Transverse colon (tissue), 4 donors: ENCODE data around the gene ACBD6. TPM values are rescaled to one million over a fixed set of nuclear protein-coding genes. Genes with fewer than 3 reads are reported as not detected.

Source experiments
- DNase-seq: peaks from one replicate; pipeline ENCODE4 v3.0.0-alpha.2; 2019
- H3K27ac ChIP-seq, 4 donors: fragments of 200-600 bp; sonication (generic); 2 replicates each; pipeline ENCODE4 v1.5.1; 2016 to 2018; ENCODE audit warnings: inconsistent platforms in 4 of 4
- H3K27me3 ChIP-seq: fragments of 200-600 bp; sonication (generic); 2 replicates; pipeline ENCODE4 v1.5.1; 2017; ENCODE audit warnings: inconsistent platforms
- H3K36me3 ChIP-seq, 4 donors: fragments of 200-600 bp; sonication (generic); 2 replicates each; pipeline ENCODE4 v1.5.1; 2017 to 2019; ENCODE audit warnings: inconsistent platforms in 4 of 4
- H3K4me1 ChIP-seq, 4 donors: fragments of 200-600 bp; sonication (generic); 2 replicates each; pipeline ENCODE4 v1.5.1; 2017 to 2020; ENCODE audit warnings: inconsistent platforms in 4 of 4
- H3K4me3 ChIP-seq, 4 donors: fragments of 200-600 bp; sonication (generic); 1 replicate in 1 of 4; 2 replicates in 3 of 4; pipeline versions ENCODE4 v1.5.1 to v1.6.1; 2017 to 2019; ENCODE audit warnings: inconsistent platforms in 4 of 4
- H3K9me3 ChIP-seq, 2 donors: fragments of 200-600 bp; sonication (generic); 2 replicates each; pipeline ENCODE4 v1.5.1; 2017 to 2019; ENCODE audit warnings: inconsistent platforms in 2 of 2
- CTCF ChIP-seq, 5 experiments: fragments of 200-600 bp in 3 of 5; fragments of 450-650 bp in 2 of 5; sonication (generic) in 3 of 5; IDR thresholded peaks; 1 replicate in 2 of 5; 2 replicates in 3 of 5; pipeline ENCODE4 v1.5.1; 2016 to 2017; ENCODE audit warnings: antibody characterized with exemption in 5 of 5, inconsistent platforms in 3 of 5, mild to moderate bottlenecking in 2 of 5, moderate library complexity in 1 of 5
- EP300 ChIP-seq: sonication (generic); formaldehyde crosslinking; IDR thresholded peaks from one replicate; pipeline ENCODE4 v1.6.1; 2017; ENCODE audit warnings: antibody characterized with exemption, low read depth
- POLR2A ChIP-seq: fragments of 450-650 bp; IDR thresholded peaks from one replicate; pipeline ENCODE4 v1.6.1; 2016; ENCODE audit warnings: antibody characterized with exemption, mild to moderate bottlenecking, moderate library complexity
- POLR2AphosphoS5 ChIP-seq, 3 donors: sonication (generic); formaldehyde crosslinking; IDR thresholded peaks; one replicate each; pipeline ENCODE4 v1.6.1; 2016; ENCODE audit warnings: antibody characterized with exemption in 3 of 3
- WGBS, 2 donors: methylation state at CpG; one replicate each; pipeline ENCODE4 v1.1.5; 2018; ENCODE audit warnings: low coverage in 1 of 2; 5-methylcytosine and 5-hydroxymethylcytosine counted together
- in situ Hi-C, 4 donors: fragments of 200-750 bp; cut with MboI; loops; one replicate each; pipeline versions ENCODE4 v1.15.0 to v1.15.1; 2017; ENCODE audit warnings: low sequenced_read_pairs in 3 of 4, low pct_ligation_motif_present in 1 of 4, low pct_unique_long_range_greater_than_20kb in 1 of 4
- intact Hi-C: fragments of 100-400 bp; cut with DNase I; formaldehyde crosslinking; loops from one replicate; pipeline ENCODE4 v1.15.1; 2023; ENCODE audit warnings: low total_unique reads
- total RNA-seq, 4 donors: library from RNA; depleted of rRNA; stranded (reverse); fragments of >200 nt; gene quantifications; one replicate each; pipeline ENCODE4 v1.1.0, GENCODE V29; 2016

The ACBD6 gene
- total RNA-seq, 4 donors from 2014 or later, result 9.7 to 48.4 (median 38.6) TPM

GRCh38 chr1:180257028-180257386 is 245.4 kb downstream of the ACBD6 start:
- intact Hi-C loops, result loop anchor here (10.0 kb wide), 1 partner anchor 218 kb away; no protein-coding TSS in a partner anchor

GRCh38 chr1:180256341-180257027 is 245.9 kb downstream of the ACBD6 start:
- WGBS, 2 donors, result 79 to 100% methylated on average over 1 to 13 of the region's 15 CpGs
- no peaks in the 10 kb centered on the region for H3K36me3 ChIP-seq
- DNase-seq, result no peak
- intact Hi-C loops, result loop anchor here (10.0 kb wide), 1 partner anchor 218 kb away; no protein-coding TSS in a partner anchor
- H3K27ac ChIP-seq, result no peak overlapping the region
- H3K4me1 ChIP-seq, result no peaks in the 10 kb centered on the region
- in situ Hi-C loops, result loop anchor here (10.0 to 25.0 kb wide), 2 partner anchors 158 to 231 kb away; no protein-coding TSS in a partner anchor
- H3K27me3 ChIP-seq, result peaks cover 54% of the 10 kb centered on the region
- no peaks in the 10 kb centered on the region for H3K9me3 ChIP-seq
- no peak for TF ChIP-seq POLR2AphosphoS5 (IDR thresholded peaks at IDR 0.05)
- no peak for TF ChIP-seq POLR2A
- no peak for TF ChIP-seq EP300
- TF ChIP-seq CTCF (IDR thresholded peaks at IDR 0.05), result no peak
- H3K4me3 ChIP-seq, result no peak overlapping the region

More at GRCh38 chr1:180257028-180257386, 245.4 kb downstream of the ACBD6 start:
- no peak for TF ChIP-seq CTCF (IDR thresholded peaks at IDR 0.05)
- no peak for TF ChIP-seq POLR2AphosphoS5 (IDR thresholded peaks at IDR 0.05)
- no peak for TF ChIP-seq POLR2A
- no peak for TF ChIP-seq EP300
- H3K36me3 ChIP-seq, result no peaks in the 10 kb centered on the region
- no peak for DNase-seq
- H3K27ac ChIP-seq, result no peak overlapping the region
- peaks cover 54% of the 10 kb centered on the region for H3K27me3 ChIP-seq
- H3K4me1 ChIP-seq, result no peaks in the 10 kb centered on the region
- in situ Hi-C loops, result loop anchor here (10.0 to 25.0 kb wide), 2 partner anchors 158 to 230 kb away; no protein-coding TSS in a partner anchor
- no peaks in the 10 kb centered on the region for H3K9me3 ChIP-seq
- WGBS, 2 donors, result 70 to 100% methylated on average over 1 to 5 of the region's 5 CpGs
- H3K4me3 ChIP-seq, result no peak overlapping the region

DNA sequence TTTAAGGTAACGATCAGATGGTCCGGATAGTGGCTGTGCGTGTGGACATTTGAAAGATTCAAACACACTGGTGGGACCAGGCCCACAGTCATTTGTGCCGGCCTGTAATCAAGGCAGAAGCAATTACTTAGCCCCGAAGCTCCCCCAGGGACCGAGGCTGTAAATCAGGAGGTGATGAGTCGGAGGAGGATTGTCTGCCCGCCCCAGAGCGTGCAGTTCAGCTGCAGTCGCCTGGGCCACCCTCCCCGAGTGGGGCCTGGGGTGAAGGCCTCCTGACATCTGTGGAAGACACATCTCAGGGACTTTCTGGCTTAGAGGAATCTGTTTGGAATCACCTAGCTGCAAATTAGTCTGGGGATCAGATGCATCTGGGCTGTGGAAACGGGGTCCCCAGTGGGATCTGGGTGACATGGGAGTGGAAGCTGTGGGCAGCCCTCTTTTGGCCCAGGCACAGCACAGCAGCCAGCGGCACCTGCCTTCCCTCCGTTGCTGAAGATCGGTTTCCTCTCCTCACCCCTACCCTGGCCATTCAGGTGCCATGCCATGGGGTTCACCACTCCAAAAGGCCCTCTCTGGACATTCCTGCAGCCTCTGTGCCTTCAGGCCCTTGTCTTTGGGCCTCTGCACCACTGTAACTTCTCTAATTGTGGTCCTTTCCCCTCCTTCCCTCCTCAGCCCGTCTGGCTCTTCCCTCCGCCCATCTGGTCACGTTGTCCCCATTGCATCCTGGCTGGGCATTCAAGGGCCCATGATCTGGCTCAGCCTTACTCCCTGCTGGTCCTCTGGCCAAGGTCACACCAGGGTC is 246.6 kb downstream of the ACBD6 start:
- Histone ChIP-seq H3K27ac (no peak overlapping the region), H3K27me3 (peaks cover 54% of the 10 kb centered on the region), H3K4me1 (no peaks in the 10 kb centered on the region), H3K4me3 (no peak overlapping the region), H3K36me3 (no peaks in the 10 kb centered on the region), H3K9me3 (no peaks in the 10 kb centered on the region)
- intact Hi-C loops (loop anchor here (10.0 kb wide), 1 partner anchor 219 kb away; no protein-coding TSS in a partner anchor), in situ Hi-C loops (loop anchor here (10.0 to 25.0 kb wide), 2 partner anchors 159 to 232 kb away; no protein-coding TSS in a partner anchor)
- WGBS, 2 donors, result 68% methylated on average over 18 of the region's 18 CpGs; no CpG with 5 or more reads in 1 of the 2 donors
- no peak for DNase-seq
- no peak for TF ChIP-seq CTCF (IDR thresholded peaks at IDR 0.05)
- no peak for TF ChIP-seq POLR2A
- no peak for TF ChIP-seq POLR2AphosphoS5 (IDR thresholded peaks at IDR 0.05)
- no peak for TF ChIP-seq EP300

GRCh38 chr1:180254854-180255253 is 247.5 kb downstream of the ACBD6 start:
- intact Hi-C loops (loop anchor here (10.0 kb wide), 1 partner anchor 220 kb away; no protein-coding TSS in a partner anchor), in situ Hi-C loops (loop anchor here (5.0 to 25.0 kb wide), 4 partner anchors 160 to 232 kb away; no protein-coding TSS in a partner anchor)
- no peak overlapping the region for H3K27ac ChIP-seq
- no peaks in the 10 kb centered on the region for H3K9me3 ChIP-seq
- WGBS, 2 donors, result 83 to 90% methylated on average over 1 to 11 of the region's 11 CpGs
- no peaks in the 10 kb centered on the region for H3K36me3 ChIP-seq
- no peak overlapping the region for H3K4me3 ChIP-seq
- TF ChIP-seq POLR2A (no peak), CTCF (IDR thresholded peaks at IDR 0.05) (no peak), POLR2AphosphoS5 (IDR thresholded peaks at IDR 0.05) (no peak), EP300 (no peak)
- DNase-seq, result no peak
- peaks cover 54% of the 10 kb centered on the region for H3K27me3 ChIP-seq
- no peaks in the 10 kb centered on the region for H3K4me1 ChIP-seq
